ENCODE results near the gene GAB1.

Gene GAB1

DNA sequence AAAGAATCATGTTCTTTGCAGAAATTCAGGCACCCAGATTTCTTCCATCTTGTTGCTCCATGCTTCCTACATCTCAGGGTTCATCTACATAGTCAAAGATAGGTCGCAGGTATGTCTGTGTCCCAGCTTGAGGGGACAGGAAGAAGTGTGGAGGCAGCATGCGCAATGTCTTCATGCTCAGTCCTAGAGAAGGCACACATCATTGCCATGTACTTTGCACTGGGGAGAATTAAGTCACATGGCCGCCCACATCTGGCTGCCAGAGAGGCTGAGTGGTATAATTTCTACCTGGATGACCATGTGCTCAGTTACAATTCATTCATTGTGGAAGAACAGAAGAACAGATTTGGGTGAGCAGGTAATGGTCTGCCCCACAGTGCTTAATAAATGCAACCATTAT, 54.1 kb downstream of the GAB1 start:
- Histone ChIP-seq H3K9ac (ENCODE audit: low read depth, low read length) (no peak overlapping the region), H3K27me3 (ENCODE audit: control insufficient read depth, insufficient read depth, low read length) (no peaks in the 10 kb centered on the region), H3K36me3 (ENCODE audit: control insufficient read depth, insufficient read depth, low read length) (no peaks in the 10 kb centered on the region), H3K27ac (ENCODE audit: low read depth, low read length) (no peak overlapping the region), H3K9me3 (ENCODE audit: control insufficient read depth, insufficient read depth, low read length) (no peaks in the 10 kb centered on the region), H3K4me3 (ENCODE audit: low read depth, low read length) (no peak overlapping the region), H3K4me1 (ENCODE audit: control insufficient read depth, insufficient read depth, low read length) (peaks cover 21% of the 10 kb centered on the region)

DNA sequence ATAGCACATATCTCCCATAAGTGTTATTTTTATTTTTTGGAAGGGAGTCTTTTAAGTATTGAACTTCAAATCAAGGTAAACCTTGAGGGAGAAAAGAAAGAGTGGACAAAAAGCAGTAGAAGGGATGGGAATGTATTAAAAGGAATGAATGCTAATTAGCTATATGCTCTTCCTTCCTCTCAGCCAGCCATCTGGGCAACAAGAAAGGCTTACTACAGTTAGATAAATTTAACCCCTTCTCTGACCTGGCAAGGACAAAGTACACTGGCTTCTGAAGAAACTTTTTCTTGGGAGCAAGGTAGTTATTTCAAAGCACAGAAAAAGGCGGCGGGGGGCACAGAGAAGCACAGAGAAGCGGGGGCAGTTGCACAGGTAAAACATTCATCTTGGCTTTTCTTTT, 54.6 kb downstream of the GAB1 start:
- Histone ChIP-seq H3K4me1 (ENCODE audit: control insufficient read depth, insufficient read depth, low read length) (peaks cover 21% of the 10 kb centered on the region), H3K27ac (ENCODE audit: low read depth, low read length) (no peak overlapping the region), H3K4me3 (ENCODE audit: low read depth, low read length) (no peak overlapping the region), H3K9ac (ENCODE audit: low read depth, low read length) (no peak overlapping the region), H3K36me3 (ENCODE audit: control insufficient read depth, insufficient read depth, low read length) (no peaks in the 10 kb centered on the region), H3K27me3 (ENCODE audit: control insufficient read depth, insufficient read depth, low read length) (no peaks in the 10 kb centered on the region), H3K9me3 (ENCODE audit: control insufficient read depth, insufficient read depth, low read length) (no peaks in the 10 kb centered on the region)

DNA sequence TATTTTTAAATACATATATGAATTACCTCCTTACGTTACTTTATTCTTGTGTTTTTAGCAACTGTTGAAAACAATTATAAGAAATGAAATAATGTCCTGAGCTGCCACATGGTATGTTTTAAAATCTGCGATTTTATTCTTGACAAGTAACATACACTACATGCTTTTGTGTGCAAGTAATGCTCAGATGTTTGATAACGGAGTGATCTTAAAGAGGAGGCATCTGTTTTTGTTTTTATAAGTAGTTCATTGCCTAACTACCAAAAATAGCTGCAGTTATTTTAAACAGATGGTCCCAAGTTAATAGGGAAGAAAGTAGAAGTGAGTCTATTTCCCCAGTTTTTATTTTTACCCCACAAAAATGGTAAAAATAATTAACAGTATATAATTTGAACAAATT, 55.2 kb downstream of the GAB1 start:
- Histone ChIP-seq H3K4me1 (ENCODE audit: control insufficient read depth, insufficient read depth, low read length) (peaks cover 19% of the 10 kb centered on the region), H3K4me3 (ENCODE audit: low read depth, low read length) (no peak overlapping the region), H3K36me3 (ENCODE audit: control insufficient read depth, insufficient read depth, low read length) (no peaks in the 10 kb centered on the region), H3K9me3 (ENCODE audit: control insufficient read depth, insufficient read depth, low read length) (no peaks in the 10 kb centered on the region), H3K27me3 (ENCODE audit: control insufficient read depth, insufficient read depth, low read length) (no peaks in the 10 kb centered on the region), H3K9ac (ENCODE audit: low read depth, low read length) (no peak overlapping the region), H3K27ac (ENCODE audit: low read depth, low read length) (no peak overlapping the region)

DNA sequence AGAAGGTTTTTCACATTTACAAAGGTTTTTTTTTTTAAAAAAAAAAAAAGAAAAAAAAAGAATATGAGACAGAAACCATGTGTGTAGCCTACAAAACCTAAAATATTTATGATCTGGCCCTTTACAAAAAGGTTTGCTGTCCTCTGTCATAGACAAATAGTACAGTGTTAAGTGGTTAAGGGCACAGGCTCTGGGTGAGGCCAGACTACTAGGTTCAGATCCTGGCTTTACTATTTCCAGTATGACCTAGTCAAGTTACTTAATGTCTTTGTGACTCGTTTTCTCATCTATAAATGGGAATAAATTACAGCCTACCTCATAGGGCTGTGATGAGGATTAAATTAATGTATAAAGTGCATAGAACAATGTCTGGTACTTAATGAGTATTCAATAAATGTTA, 56.5 kb downstream of the GAB1 start:
- no peaks in the 10 kb centered on the region for H3K36me3 ChIP-seq (ENCODE audit: control insufficient read depth, insufficient read depth, low read length)
- H3K27ac ChIP-seq (ENCODE audit: low read depth, low read length), result no peak overlapping the region
- H3K9me3 ChIP-seq (ENCODE audit: control insufficient read depth, insufficient read depth, low read length), result no peaks in the 10 kb centered on the region
- no peaks in the 10 kb centered on the region for H3K27me3 ChIP-seq (ENCODE audit: control insufficient read depth, insufficient read depth, low read length)
- H3K4me3 ChIP-seq (ENCODE audit: low read depth, low read length), result no peak overlapping the region
- peaks cover 27% of the 10 kb centered on the region for H3K4me1 ChIP-seq (ENCODE audit: control insufficient read depth, insufficient read depth, low read length)
- no peak overlapping the region for H3K9ac ChIP-seq (ENCODE audit: low read depth, low read length)

DNA sequence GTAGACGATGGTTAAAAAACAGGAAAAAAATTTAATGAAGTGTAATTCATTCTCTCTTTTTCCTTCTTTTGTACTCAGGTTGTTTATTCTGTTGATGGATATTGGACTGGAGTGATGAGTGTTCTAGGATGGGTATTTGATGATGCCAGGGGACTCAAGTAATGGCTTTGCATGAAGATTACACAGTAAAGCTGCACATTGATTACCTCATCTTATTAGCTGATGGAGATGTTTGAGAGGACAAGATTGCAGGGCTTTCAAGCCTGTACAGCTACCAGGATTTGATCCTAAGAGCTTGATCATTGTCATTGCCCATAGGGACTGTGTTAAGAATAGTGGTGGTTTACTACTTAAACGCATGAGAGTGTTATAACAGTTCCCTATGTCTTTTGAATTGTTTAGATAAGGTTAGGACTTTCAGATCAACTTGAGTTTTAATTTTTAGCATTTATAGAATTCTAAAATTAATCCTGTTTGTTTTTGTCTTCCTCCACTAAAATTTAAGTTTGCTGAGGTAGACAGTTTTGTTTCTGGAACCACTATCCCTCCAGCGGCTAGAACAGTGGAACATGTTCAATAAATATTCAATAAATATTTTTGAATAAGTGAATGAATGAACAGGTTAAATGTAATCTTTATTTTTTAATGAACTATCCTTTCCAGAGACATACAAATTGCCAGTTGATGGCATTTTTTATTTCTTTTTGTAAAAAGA, 58.2 kb downstream of the GAB1 start:
- H3K4me3 ChIP-seq (ENCODE audit: low read depth, low read length), result no peak overlapping the region
- no peaks in the 10 kb centered on the region for H3K27me3 ChIP-seq (ENCODE audit: control insufficient read depth, insufficient read depth, low read length)
- no peaks in the 10 kb centered on the region for H3K9me3 ChIP-seq (ENCODE audit: control insufficient read depth, insufficient read depth, low read length)
- no peaks in the 10 kb centered on the region for H3K36me3 ChIP-seq (ENCODE audit: control insufficient read depth, insufficient read depth, low read length)
- no peak overlapping the region for H3K9ac ChIP-seq (ENCODE audit: low read depth, low read length)
- H3K4me1 ChIP-seq (ENCODE audit: control insufficient read depth, insufficient read depth, low read length), result peaks cover 42% of the 10 kb centered on the region
- no peak overlapping the region for H3K27ac ChIP-seq (ENCODE audit: low read depth, low read length)

DNA sequence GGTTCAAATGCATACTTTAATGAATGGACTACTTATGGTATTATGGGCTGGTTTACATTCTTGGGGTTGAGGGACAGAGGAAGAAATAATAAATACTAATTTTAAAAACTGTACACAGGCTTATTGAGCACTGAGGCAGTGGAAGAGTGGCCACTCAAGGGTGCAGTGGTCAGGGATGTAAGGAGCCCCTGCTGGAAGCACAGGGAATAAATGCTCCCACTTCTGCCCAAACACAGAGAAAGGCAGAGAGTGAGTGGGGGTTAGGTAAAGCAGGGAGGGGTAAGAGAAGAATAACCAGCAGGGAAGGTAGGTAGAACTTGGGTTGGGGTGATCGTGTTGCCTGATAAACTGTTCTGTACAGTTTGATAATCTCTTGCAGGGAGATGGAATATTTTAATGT, 60.0 kb downstream of the GAB1 start:
- Histone ChIP-seq H3K36me3 (ENCODE audit: control insufficient read depth, insufficient read depth, low read length) (no peaks in the 10 kb centered on the region), H3K27me3 (ENCODE audit: control insufficient read depth, insufficient read depth, low read length) (no peaks in the 10 kb centered on the region), H3K9me3 (ENCODE audit: control insufficient read depth, insufficient read depth, low read length) (no peaks in the 10 kb centered on the region), H3K4me3 (ENCODE audit: low read depth, low read length) (no peak overlapping the region), H3K27ac (ENCODE audit: low read depth, low read length) (no peak overlapping the region), H3K9ac (ENCODE audit: low read depth, low read length) (no peak overlapping the region), H3K4me1 (ENCODE audit: control insufficient read depth, insufficient read depth, low read length) (peaks cover 25% of the 10 kb centered on the region)

DNA sequence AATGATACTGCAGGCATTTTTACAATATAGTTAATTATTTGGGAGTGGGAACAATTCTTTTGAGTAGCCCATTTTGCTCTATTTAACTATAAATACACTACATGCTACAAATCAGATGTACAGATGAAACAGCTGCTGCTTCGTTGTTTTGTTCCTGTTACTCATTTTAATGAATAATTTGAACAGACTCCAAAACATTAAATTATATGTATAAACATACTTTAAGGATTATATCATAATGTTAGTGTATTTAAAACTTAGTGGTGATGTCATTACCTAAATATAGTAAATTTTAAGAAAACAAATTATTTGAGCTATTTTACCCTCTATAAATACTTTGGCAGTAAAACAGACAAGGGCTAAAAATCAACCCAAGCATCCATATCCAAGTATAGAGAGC, 60.7 kb downstream of the GAB1 start:
- Histone ChIP-seq H3K4me1 (ENCODE audit: control insufficient read depth, insufficient read depth, low read length) (peaks cover 23% of the 10 kb centered on the region), H3K27ac (ENCODE audit: low read depth, low read length) (no peak overlapping the region), H3K9ac (ENCODE audit: low read depth, low read length) (no peak overlapping the region), H3K4me3 (ENCODE audit: low read depth, low read length) (no peak overlapping the region), H3K9me3 (ENCODE audit: control insufficient read depth, insufficient read depth, low read length) (no peaks in the 10 kb centered on the region), H3K27me3 (ENCODE audit: control insufficient read depth, insufficient read depth, low read length) (no peaks in the 10 kb centered on the region), H3K36me3 (ENCODE audit: control insufficient read depth, insufficient read depth, low read length) (no peaks in the 10 kb centered on the region)

DNA sequence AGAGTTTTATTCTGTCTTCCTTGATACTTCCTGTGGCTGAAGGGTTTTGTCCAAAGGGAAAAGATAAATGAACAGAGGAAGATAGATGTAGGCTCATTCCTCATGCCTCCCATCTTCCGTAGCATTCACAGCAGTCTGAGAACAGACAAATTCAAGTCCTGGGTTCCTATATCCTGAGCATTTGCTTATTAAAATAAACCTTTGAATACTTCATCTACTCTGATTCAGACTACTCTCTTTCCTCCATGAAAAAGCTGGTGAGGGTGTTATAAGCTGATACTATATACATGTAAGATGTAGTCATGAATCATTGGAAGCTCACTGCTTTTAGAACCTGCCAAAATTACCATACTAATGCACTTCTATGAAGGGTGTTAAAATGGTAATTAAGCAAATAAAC, 61.2 kb downstream of the GAB1 start:
- H3K9me3 ChIP-seq (ENCODE audit: control insufficient read depth, insufficient read depth, low read length), result no peaks in the 10 kb centered on the region
- no peaks in the 10 kb centered on the region for H3K36me3 ChIP-seq (ENCODE audit: control insufficient read depth, insufficient read depth, low read length)
- H3K27me3 ChIP-seq (ENCODE audit: control insufficient read depth, insufficient read depth, low read length), result no peaks in the 10 kb centered on the region
- no peak overlapping the region for H3K4me3 ChIP-seq (ENCODE audit: low read depth, low read length)
- no peak overlapping the region for H3K9ac ChIP-seq (ENCODE audit: low read depth, low read length)
- H3K27ac ChIP-seq (ENCODE audit: low read depth, low read length), result no peak overlapping the region
- peaks cover 23% of the 10 kb centered on the region for H3K4me1 ChIP-seq (ENCODE audit: control insufficient read depth, insufficient read depth, low read length)

DNA sequence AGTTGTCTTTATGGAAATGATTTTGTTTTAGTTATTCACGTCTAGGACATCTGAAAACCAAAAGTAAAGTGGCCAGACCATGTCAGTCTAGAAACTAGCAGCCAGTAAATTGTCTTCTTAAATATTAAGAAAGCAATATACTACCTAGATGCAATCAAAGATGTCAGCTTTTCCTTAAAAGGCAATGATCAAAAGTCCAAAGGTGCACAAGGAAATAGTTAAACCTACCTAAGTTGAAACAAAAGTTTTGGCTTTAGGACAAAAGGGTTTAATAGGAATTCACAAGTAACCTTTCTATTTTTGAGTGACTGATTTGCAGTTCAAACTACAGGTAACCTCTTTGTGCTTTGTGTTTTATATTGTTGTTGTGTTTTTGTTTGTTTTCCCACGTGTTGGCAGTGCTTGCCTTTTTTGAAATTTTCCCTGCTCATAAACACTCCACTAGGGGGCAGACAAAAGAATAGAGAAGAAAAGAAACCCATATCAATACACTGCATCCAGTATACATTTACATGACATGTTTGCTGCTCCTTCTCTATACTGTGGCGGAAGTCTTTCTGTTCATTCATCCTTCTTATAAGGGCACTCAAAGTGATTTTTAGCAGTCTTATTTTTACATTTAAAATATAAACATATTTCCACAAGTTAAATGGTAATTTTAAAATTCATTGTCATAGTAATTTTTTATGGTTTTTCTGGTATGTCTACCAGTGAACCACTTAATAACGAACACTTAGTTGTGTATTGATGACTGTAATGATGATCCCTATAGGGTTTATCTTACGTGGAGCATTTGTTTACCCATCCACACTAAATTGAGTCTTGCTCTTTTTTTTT, 62.7 kb downstream of the GAB1 start:
- no peaks in the 10 kb centered on the region for H3K36me3 ChIP-seq (ENCODE audit: control insufficient read depth, insufficient read depth, low read length)
- H3K9me3 ChIP-seq (ENCODE audit: control insufficient read depth, insufficient read depth, low read length), result no peaks in the 10 kb centered on the region
- peak overlapping the region; percentile 15 for H3K27ac ChIP-seq (ENCODE audit: low read depth, low read length)
- no peaks in the 10 kb centered on the region for H3K27me3 ChIP-seq (ENCODE audit: control insufficient read depth, insufficient read depth, low read length)
- peaks cover 23% of the 10 kb centered on the region for H3K4me1 ChIP-seq (ENCODE audit: control insufficient read depth, insufficient read depth, low read length)
- H3K4me3 ChIP-seq (ENCODE audit: low read depth, low read length), result no peak overlapping the region
- 0 out of 2 replicates have a peak overlapping the region, but pooled peaks have one; percentile 18 for H3K9ac ChIP-seq (ENCODE audit: low read depth, low read length)

DNA sequence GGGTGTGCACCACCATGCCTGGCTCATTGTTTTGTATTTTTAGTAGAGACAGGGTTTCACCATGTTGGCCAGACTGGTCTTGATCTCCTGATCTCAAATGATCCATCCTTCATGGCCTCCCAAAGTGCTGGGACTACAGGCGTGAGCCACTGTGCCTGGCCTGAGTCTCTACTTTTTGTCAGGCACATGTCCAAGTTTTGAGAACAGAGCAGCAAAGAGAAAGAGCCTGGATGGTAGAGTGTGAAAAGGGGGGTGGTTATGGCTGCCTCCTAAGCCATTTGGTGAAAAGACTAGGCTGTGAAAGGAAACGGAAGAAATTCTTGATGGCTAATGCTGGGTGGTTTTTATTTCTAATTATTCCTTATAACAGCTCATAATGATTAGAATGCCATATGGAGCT, 63.4 kb downstream of the GAB1 start:
- Histone ChIP-seq H3K36me3 (ENCODE audit: control insufficient read depth, insufficient read depth, low read length) (no peaks in the 10 kb centered on the region), H3K27me3 (ENCODE audit: control insufficient read depth, insufficient read depth, low read length) (no peaks in the 10 kb centered on the region), H3K9ac (ENCODE audit: low read depth, low read length) (no peak overlapping the region), H3K9me3 (ENCODE audit: control insufficient read depth, insufficient read depth, low read length) (no peaks in the 10 kb centered on the region), H3K4me1 (ENCODE audit: control insufficient read depth, insufficient read depth, low read length) (peaks cover 23% of the 10 kb centered on the region), H3K4me3 (ENCODE audit: low read depth, low read length) (no peak overlapping the region), H3K27ac (ENCODE audit: low read depth, low read length) (no peak overlapping the region)

DNA sequence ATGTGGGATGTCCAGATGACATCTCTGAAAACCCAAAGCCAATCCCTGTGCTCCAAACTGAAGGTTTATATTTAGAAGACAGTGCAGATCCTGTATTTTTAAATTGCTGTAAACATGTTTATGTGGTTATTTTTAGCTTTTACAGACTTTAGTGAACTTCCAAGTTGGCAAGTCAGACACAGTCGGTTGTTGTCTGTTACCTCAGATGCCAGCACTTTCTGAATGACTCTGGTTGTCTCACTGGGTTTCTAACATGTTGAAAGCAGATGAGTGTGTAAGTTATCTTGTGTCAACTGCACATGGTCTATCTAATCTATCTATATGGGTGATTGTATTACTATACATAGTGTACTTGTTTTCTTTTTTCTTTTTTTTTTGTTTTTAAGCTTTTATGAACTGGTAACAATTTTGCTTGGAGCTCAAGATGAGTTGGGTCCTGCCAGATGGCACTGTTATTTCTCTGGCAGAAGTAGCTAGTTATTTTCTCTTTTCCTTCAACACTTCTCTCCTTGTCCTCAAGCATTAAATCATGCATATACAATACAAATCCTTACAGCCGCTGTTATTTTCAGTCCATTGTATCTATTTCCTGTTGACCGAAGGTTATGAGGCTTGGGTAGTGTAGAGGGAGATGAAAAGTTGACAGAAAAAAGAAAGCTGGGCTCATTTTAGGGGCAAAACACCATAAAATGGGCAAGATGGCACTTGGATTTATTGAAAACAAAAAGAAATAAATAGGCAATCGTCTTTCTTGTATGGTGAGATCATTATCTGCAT, 66.3 kb downstream of the GAB1 start:
- no peak overlapping the region for H3K4me3 ChIP-seq (ENCODE audit: low read depth, low read length)
- H3K27ac ChIP-seq (ENCODE audit: low read depth, low read length), result no peak overlapping the region
- no peaks in the 10 kb centered on the region for H3K27me3 ChIP-seq (ENCODE audit: control insufficient read depth, insufficient read depth, low read length)
- no peaks in the 10 kb centered on the region for H3K36me3 ChIP-seq (ENCODE audit: control insufficient read depth, insufficient read depth, low read length)
- H3K4me1 ChIP-seq (ENCODE audit: control insufficient read depth, insufficient read depth, low read length), result peaks cover 26% of the 10 kb centered on the region
- no peak overlapping the region for H3K9ac ChIP-seq (ENCODE audit: low read depth, low read length)
- H3K9me3 ChIP-seq (ENCODE audit: control insufficient read depth, insufficient read depth, low read length), result no peaks in the 10 kb centered on the region
